ENCODE results near the gene PLEKHO2. TPM values are rescaled to one million over a fixed set of nuclear protein-coding genes. Genes with fewer than 3 reads are reported as not detected.

Gene PLEKHO2
- total RNA-seq, 2 donors from 2014 or later = 7.0 to 9.9 TPM

DNA sequence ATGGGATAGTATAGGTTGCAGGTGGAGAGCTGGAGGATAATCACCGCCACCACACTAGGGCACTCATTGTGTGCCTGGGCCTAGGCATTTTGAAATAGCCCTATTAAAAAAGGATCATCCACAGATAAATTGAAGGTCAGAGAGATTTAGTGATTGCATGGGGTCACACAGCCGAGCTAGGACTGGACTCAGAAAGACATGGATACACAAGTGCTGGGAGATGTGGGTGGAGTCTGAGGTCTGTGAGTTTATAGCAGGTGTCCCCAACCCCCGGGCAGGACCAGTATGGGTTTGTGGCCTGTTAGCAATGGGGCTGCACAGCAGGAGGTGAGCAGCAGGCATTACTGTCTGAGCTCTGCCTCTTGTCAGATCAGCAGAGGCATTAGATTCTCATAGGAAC, 64.7 kb downstream of the PLEKHO2 start:
- Histone ChIP-seq H3K27me3 (no peaks in the 10 kb centered on the region), H3K27ac (no peak overlapping the region), H3K36me3 (replicated peaks in 1 of 2; ENCODE audit: insufficient read depth in 1 of 2, low read depth in 2 of 2) (no peaks in the 10 kb centered on the region), H3K4me1 (peaks cover 11% of the 10 kb centered on the region), H3K4me3 (no peak overlapping the region), H3K9me3 (no peaks in the 10 kb centered on the region)
- ATAC-seq (no peak), DNase-seq (no peak)
- intact Hi-C loops (cut with DNase I) = loop anchor here (10.0 kb wide), 1 partner anchor 172 kb away; no protein-coding TSS in a partner anchor
- 93 to 96% methylated on average over 3 of the region's 3 CpGs for WGBS, 2 donors
- TF ChIP-seq, protein P1, sequence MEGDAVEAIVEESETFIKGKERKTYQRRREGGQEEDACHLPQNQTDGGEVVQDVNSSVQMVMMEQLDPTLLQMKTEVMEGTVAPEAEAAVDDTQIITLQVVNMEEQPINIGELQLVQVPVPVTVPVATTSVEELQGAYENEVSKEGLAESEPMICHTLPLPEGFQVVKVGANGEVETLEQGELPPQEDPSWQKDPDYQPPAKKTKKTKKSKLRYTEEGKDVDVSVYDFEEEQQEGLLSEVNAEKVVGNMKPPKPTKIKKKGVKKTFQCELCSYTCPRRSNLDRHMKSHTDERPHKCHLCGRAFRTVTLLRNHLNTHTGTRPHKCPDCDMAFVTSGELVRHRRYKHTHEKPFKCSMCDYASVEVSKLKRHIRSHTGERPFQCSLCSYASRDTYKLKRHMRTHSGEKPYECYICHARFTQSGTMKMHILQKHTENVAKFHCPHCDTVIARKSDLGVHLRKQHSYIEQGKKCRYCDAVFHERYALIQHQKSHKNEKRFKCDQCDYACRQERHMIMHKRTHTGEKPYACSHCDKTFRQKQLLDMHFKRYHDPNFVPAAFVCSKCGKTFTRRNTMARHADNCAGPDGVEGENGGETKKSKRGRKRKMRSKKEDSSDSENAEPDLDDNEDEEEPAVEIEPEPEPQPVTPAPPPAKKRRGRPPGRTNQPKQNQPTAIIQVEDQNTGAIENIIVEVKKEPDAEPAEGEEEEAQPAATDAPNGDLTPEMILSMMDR (IDR thresholded peaks at IDR 0.05) = no peak
- no peak for TF ChIP-seq POLR2A (IDR thresholded peaks at IDR 0.05)

DNA sequence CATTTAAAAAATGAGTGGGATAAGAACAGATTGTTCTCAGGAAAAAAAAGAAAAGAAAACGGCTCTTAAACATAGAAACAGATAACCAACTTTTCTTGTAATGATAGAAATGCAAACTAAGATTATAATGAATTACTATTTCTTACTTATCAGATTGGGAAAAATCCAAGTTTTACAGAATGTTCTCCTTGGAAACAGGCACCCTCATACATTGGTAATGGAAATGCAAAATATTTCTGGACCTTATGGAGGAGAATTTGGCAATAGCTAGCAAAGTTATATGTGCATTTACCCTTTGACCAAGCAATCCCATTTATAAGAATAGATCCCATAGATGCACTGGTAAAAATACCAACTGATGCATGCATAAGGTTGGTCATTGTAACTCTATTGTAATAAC, 66.3 kb downstream of the PLEKHO2 start:
- H3K36me3 ChIP-seq (replicated peaks in 1 of 2; ENCODE audit: insufficient read depth in 1 of 2, low read depth in 2 of 2) = no peaks in the 10 kb centered on the region
- H3K27me3 ChIP-seq = no peaks in the 10 kb centered on the region
- H3K4me3 ChIP-seq = no peak overlapping the region
- ATAC-seq (no peak), DNase-seq (no peak)
- peaks cover 27% of the 10 kb centered on the region for H3K4me1 ChIP-seq
- intact Hi-C loops (cut with DNase I) = loop anchor here (10.0 kb wide), 1 partner anchor 173 kb away; no protein-coding TSS in a partner anchor
- no peaks in the 10 kb centered on the region for H3K9me3 ChIP-seq
- no peak for TF ChIP-seq POLR2A (IDR thresholded peaks at IDR 0.05)
- TF ChIP-seq, protein P1 (IDR thresholded peaks at IDR 0.05) = no peak
- 29 to 34% methylated on average over 1 of the region's 1 CpG for WGBS, 2 donors
- no peak overlapping the region for H3K27ac ChIP-seq

DNA sequence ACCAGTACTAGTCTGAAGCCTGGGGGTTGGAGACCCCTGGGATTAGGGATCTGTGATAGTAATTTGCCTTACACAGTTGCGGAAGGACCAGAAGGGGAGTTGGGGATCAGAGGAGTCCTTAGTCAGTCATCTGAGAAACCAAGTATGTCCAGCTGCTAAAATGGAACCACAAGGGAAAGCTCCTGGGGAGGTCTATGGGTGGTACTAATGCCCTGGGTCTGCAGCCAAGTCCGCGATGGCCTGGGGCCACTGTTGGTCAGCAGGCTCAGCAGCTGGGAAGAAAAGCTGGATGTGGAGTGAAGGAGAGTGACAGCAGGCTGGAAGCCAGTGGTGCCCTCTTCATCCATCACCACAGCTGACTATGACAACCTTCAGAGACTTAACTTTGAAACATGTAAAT, 67.8 kb downstream of the PLEKHO2 start:
- intact Hi-C loops (cut with DNase I) = loop anchor here (10.0 kb wide), 1 partner anchor 175 kb away; no protein-coding TSS in a partner anchor
- no peak overlapping the region for H3K27ac ChIP-seq
- no peak for TF ChIP-seq POLR2A (IDR thresholded peaks at IDR 0.05)
- TF ChIP-seq, protein P1 (IDR thresholded peaks at IDR 0.05) = no peak
- H3K4me3 ChIP-seq = no peak overlapping the region
- DNase-seq = no peak
- no peaks in the 10 kb centered on the region for H3K27me3 ChIP-seq
- WGBS, 2 donors = 74 to 83% methylated on average over 3 of the region's 3 CpGs
- no peak for ATAC-seq
- peaks cover 27% of the 10 kb centered on the region for H3K4me1 ChIP-seq
- no peaks in the 10 kb centered on the region for H3K36me3 ChIP-seq (replicated peaks in 1 of 2; ENCODE audit: insufficient read depth in 1 of 2, low read depth in 2 of 2)
- H3K9me3 ChIP-seq = no peaks in the 10 kb centered on the region

DNA sequence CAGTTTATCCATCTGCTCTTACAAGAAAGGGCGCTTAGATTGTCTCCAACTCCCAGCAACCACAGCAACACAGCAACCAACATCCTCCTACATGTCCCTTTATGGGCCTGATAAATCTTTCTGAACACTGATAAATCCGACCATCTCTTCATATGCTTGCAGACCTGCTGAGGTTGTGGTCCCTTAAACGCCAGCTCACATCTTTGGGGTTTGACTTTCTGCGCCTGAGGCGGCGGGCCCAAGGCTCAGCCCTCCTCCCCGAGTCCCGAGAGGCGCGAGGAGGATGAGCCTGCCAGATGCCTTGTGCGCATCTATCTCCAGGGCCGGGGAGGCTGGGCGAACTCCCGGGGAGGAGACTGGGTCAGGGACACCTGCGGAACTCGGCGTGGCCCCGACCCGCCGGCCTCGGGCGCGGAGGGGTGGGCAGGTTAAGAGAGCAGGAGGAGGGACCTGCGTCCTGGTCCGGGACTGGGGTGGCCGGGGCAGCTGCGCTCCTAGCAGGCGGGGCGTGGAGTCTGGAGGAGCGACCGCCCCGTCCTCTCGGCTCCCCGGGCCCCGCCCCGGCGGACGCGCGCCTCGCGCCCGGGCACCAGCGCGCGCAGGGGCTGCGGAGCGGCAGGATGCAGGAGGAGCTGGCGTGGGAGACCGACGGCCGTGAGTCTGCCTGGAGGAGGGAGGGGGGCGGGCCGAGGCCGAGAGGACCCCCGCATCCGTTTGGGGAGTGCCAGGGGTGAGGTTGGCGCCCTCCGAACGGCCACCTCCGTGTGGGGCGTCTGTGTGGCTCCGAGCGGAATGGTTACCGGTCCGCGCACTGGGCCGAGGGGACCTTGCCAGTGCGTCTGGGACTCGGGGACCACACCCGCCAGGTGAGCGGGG, 69.8 kb downstream of the PLEKHO2 start, which contains the start of gene ANKDD1A:
ANKDD1A (plus strand) TSS at position 592 of the 876 bp plus-strand sequence; CDS start at position 621, 29 bp downstream.
- ATAC-seq = peak; percentile 86
- H3K27me3 ChIP-seq = no peaks in the 10 kb centered on the region
- H3K27ac ChIP-seq = no peak within 1 kb of the TSS
- intact Hi-C loops (cut with DNase I) = no loop called here
- 3 to 13% methylated on average over 8 to 50 of the region's 72 CpGs for WGBS, 2 donors
- H3K36me3 ChIP-seq (replicated peaks in 1 of 2; ENCODE audit: insufficient read depth in 1 of 2, low read depth in 2 of 2) = no peaks in the 10 kb centered on the region
- peak within 1 kb of the TSS; percentile 21 to 43 for H3K4me3 ChIP-seq
- DNase-seq = peak; percentile 51 to 74 (median 60)
- peaks cover 19% of the 10 kb centered on the region for H3K4me1 ChIP-seq
- peak; percentile 26 to 40 (median 36) for TF ChIP-seq POLR2A (IDR thresholded peaks at IDR 0.05)
- TF ChIP-seq, protein P1 (IDR thresholded peaks at IDR 0.05) = no peak
- no peaks in the 10 kb centered on the region for H3K9me3 ChIP-seq
